ENCODE results near the gene RPL3.

GRCh38 chr22:39270280-39270679 is 49.1 kb downstream of the RPL3 start:
- no peak for TF ChIP-seq POLR2A (IDR thresholded peaks at IDR 0.05; ENCODE audit: low read depth, low read length)
- TF ChIP-seq, protein P1, sequence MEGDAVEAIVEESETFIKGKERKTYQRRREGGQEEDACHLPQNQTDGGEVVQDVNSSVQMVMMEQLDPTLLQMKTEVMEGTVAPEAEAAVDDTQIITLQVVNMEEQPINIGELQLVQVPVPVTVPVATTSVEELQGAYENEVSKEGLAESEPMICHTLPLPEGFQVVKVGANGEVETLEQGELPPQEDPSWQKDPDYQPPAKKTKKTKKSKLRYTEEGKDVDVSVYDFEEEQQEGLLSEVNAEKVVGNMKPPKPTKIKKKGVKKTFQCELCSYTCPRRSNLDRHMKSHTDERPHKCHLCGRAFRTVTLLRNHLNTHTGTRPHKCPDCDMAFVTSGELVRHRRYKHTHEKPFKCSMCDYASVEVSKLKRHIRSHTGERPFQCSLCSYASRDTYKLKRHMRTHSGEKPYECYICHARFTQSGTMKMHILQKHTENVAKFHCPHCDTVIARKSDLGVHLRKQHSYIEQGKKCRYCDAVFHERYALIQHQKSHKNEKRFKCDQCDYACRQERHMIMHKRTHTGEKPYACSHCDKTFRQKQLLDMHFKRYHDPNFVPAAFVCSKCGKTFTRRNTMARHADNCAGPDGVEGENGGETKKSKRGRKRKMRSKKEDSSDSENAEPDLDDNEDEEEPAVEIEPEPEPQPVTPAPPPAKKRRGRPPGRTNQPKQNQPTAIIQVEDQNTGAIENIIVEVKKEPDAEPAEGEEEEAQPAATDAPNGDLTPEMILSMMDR (conservative IDR thresholded peaks at IDR 0.05; ENCODE audit: low read depth, low read length), result no peak
- TF ChIP-seq CHD1 (IDR thresholded peaks at IDR 0.05; ENCODE audit: low read depth, low read length), result no peak
- no peak for TF ChIP-seq RAD21 (IDR thresholded peaks at IDR 0.05; ENCODE audit: low read length)
- no peak for TF ChIP-seq MXI1 (IDR thresholded peaks at IDR 0.05; ENCODE audit: borderline replicate concordance, low read depth, low read length)
- no peak for TF ChIP-seq FOS (IDR thresholded peaks at IDR 0.05; ENCODE audit: low read depth, low read length)
- no peak for TF ChIP-seq ELK1 (IDR thresholded peaks at IDR 0.05; ENCODE audit: borderline replicate concordance, low read depth, low read length)
- no peak for TF ChIP-seq BHLHE40 (IDR thresholded peaks at IDR 0.05; ENCODE audit: low read depth, low read length)
- no peak for TF ChIP-seq MAZ (IDR thresholded peaks at IDR 0.05; ENCODE audit: borderline replicate concordance, low read depth, low read length)
- TF ChIP-seq USF2 (IDR thresholded peaks at IDR 0.05; ENCODE audit: low read depth, low read length), result no peak

All from IMR-90 (cell line).